Measurements from ENCODE around the gene FSIP1.

FSIP1 gene

GRCh38 chr15:39645138-39645975, 137.3 kb downstream of the FSIP1 start:
- DNase-seq (ENCODE audit: low spot score): no peak

- no peak for DNase-seq (ENCODE audit: low spot score)
Observed at GRCh38 chr15:39644136-39644535, 138.5 kb downstream of the FSIP1 start.

- DNase-seq (ENCODE audit: low spot score): no peak
Observed at GRCh38 chr15:39643727-39644126, 138.9 kb downstream of the FSIP1 start.

- DNase-seq (ENCODE audit: low spot score): peak; percentile 50
Observed at GRCh38 chr15:39642011-39642640, 140.5 kb downstream of the FSIP1 start.

- no peak for DNase-seq (ENCODE audit: low spot score)
Observed at GRCh38 chr15:39641191-39641889, 141.3 kb downstream of the FSIP1 start.

- no peak for DNase-seq (ENCODE audit: low spot score)
Observed at GRCh38 chr15:39640665-39641064, 142.0 kb downstream of the FSIP1 start.

- DNase-seq (ENCODE audit: low spot score): no peak
Observed at GRCh38 chr15:39639037-39639436, 143.6 kb downstream of the FSIP1 start.

- DNase-seq (ENCODE audit: low spot score): no peak
Observed at GRCh38 chr15:39638041-39638440, 144.6 kb downstream of the FSIP1 start.

GRCh38 chr15:39631357-39631756, 151.3 kb downstream of the FSIP1 start:
- no peak for DNase-seq (ENCODE audit: low spot score)

- DNase-seq (ENCODE audit: low spot score): no peak
Observed at GRCh38 chr15:39629906-39630305, 152.7 kb downstream of the FSIP1 start.

- no peak for DNase-seq (ENCODE audit: low spot score)
Observed at GRCh38 chr15:39629371-39629770, 153.3 kb downstream of the FSIP1 start.

GRCh38 chr15:39628546-39629257, 153.9 kb downstream of the FSIP1 start:
- DNase-seq (ENCODE audit: low spot score): no peak

GRCh38 chr15:39628144-39628508, 154.5 kb downstream of the FSIP1 start:
- DNase-seq (ENCODE audit: low spot score): no peak

GRCh38 chr15:39627451-39628143, 155.0 kb downstream of the FSIP1 start:
- no peak for DNase-seq (ENCODE audit: low spot score)

- DNase-seq (ENCODE audit: low spot score): no peak
Observed at GRCh38 chr15:39625856-39626255, 156.8 kb downstream of the FSIP1 start.

GRCh38 chr15:39625451-39625850, 157.2 kb downstream of the FSIP1 start:
- DNase-seq (ENCODE audit: low spot score): no peak

- no peak for DNase-seq (ENCODE audit: low spot score)
Observed at GRCh38 chr15:39624806-39625205, 157.8 kb downstream of the FSIP1 start.

- DNase-seq (ENCODE audit: low spot score): no peak
Observed at GRCh38 chr15:39623529-39623931, 159.1 kb downstream of the FSIP1 start.

- no peak for DNase-seq (ENCODE audit: low spot score)
Observed at GRCh38 chr15:39622660-39623516, 159.8 kb downstream of the FSIP1 start.

- no peak for DNase-seq (ENCODE audit: low spot score)
Observed at GRCh38 chr15:39621976-39622375, 160.7 kb downstream of the FSIP1 start.

- no peak for DNase-seq (ENCODE audit: low spot score)
Observed at GRCh38 chr15:39621210-39621609, 161.4 kb downstream of the FSIP1 start.
